ENCODE results near the gene UBE2E1.
"Not testable (repeated sequence)": the region's sequence is repeated elsewhere in the genome, so short reads cannot be mapped to it uniquely, and the experiment has no call there.

Gene UBE2E1

GRCh38 chr3:23916152-23916885 is 110.6 kb downstream of the UBE2E1 start:
- H3K4me3 ChIP-seq: peak overlapping the region; percentile 72 to 75
- TF ChIP-seq CTCF (IDR thresholded peaks at IDR 0.05): no peak
- intact Hi-C loops (cut with DNase I; ENCODE audit: low total_unique reads): loop anchor here (2.0 kb wide), 1 partner anchor 28 kb away; the partner anchor contains the start of gene NR1D2
- H3K4me1 ChIP-seq: peaks cover 0 to 45% (median 19%) of the 10 kb centered on the region in 4 donors
- H3K27ac ChIP-seq: peak overlapping the region; percentile 82 to 89
- H3K36me3 ChIP-seq: peaks cover 13 to 27% (median 24%) of the 10 kb centered on the region in 3 donors
- no peaks in the 10 kb centered on the region for H3K9me3 ChIP-seq
- DNase-seq: peak in 1 of 2 donors; percentile 23
- H3K27me3 ChIP-seq: no peaks in the 10 kb centered on the region

- peak; percentile 62 to 93 for TF ChIP-seq CTCF (IDR thresholded peaks at IDR 0.05)
- DNase-seq: peak; percentile 97 to 98
- H3K4me1 ChIP-seq: peaks cover 0 to 45% (median 19%) of the 10 kb centered on the region in 4 donors
- peaks cover 21 to 32% (median 27%) of the 10 kb centered on the region in 3 donors for H3K36me3 ChIP-seq
- peak within 1 kb of the TSS; percentile 72 to 75 for H3K4me3 ChIP-seq
- H3K9me3 ChIP-seq: no peaks in the 10 kb centered on the region
- H3K27me3 ChIP-seq: no peaks in the 10 kb centered on the region
- intact Hi-C loops (cut with DNase I; ENCODE audit: low total_unique reads): loop anchor here (2.0 kb wide), 1 partner anchor 28 kb away; the partner anchor contains the start of gene NR1D2
- H3K27ac ChIP-seq: peak within 1 kb of the TSS; percentile 82 to 89
Measured at GRCh38 chr3:23916886-23917678, 111.3 kb downstream of the UBE2E1 start, which contains the start of the genes NKIRAS1 and RPL15. Gene NKIRAS1 (minus strand): TSS chr3:23916990. CDS start chr3:23910904, 6,086 bp downstream. Gene RPL15 (plus strand): TSS chr3:23917132. CDS start chr3:23917860, 728 bp downstream.

- H3K27ac ChIP-seq: peak overlapping the region; percentile 82 to 89
- H3K9me3 ChIP-seq, H3K27me3 ChIP-seq: not testable (repeated sequence)
- H3K4me1 ChIP-seq: peaks cover 0 to 45% (median 19%) of the 10 kb centered on the region in 4 donors
- intact Hi-C loops (cut with DNase I; ENCODE audit: low total_unique reads): loop anchor here (2.0 kb wide), 1 partner anchor 27 kb away; the partner anchor contains the start of gene NR1D2
- peaks cover 21 to 39% (median 34%) of the 10 kb centered on the region in 3 donors for H3K36me3 ChIP-seq
- peak in 1 of 2 donors; percentile 70 for DNase-seq
- H3K4me3 ChIP-seq: peak overlapping the region; percentile 72 to 75
Measured at GRCh38 chr3:23917679-23918303, 112.0 kb downstream of the UBE2E1 start.

- H3K9me3 ChIP-seq; H3K27me3 ChIP-seq; intact Hi-C loops (cut with DNase I; ENCODE audit: low total_unique reads); DNase-seq: not testable (repeated sequence)
- Histone ChIP-seq H3K4me1 (peaks cover 0 to 45% (median 19%) of the 10 kb centered on the region in 4 donors), H3K4me3 (peak overlapping the region; percentile 72 to 75), H3K27ac (peak overlapping the region; percentile 82 to 89), H3K36me3 (peaks cover 21 to 41% (median 34%) of the 10 kb centered on the region in 3 donors)
Measured at GRCh38 chr3:23918331-23918730, 112.6 kb downstream of the UBE2E1 start.

GRCh38 chr3:23919628-23920027 is 113.9 kb downstream of the UBE2E1 start:
- no peak for TF ChIP-seq CTCF (IDR thresholded peaks at IDR 0.05)
- no peak for DNase-seq
- Histone ChIP-seq H3K4me3 (no peak overlapping the region), H3K27me3 (no peaks in the 10 kb centered on the region), H3K27ac (no peak overlapping the region), H3K9me3 (no peaks in the 10 kb centered on the region), H3K36me3 (peaks cover 21 to 41% (median 34%) of the 10 kb centered on the region in 3 donors), H3K4me1 (peaks cover 0 to 38% (median 18%) of the 10 kb centered on the region in 4 donors)
- intact Hi-C loops (cut with DNase I; ENCODE audit: low total_unique reads): no loop called here

- intact Hi-C loops (cut with DNase I; ENCODE audit: low total_unique reads): no loop called here
- no peak overlapping the region for H3K4me3 ChIP-seq
- no peak for DNase-seq
- peaks cover 0 to 33% (median 13%) of the 10 kb centered on the region in 4 donors for H3K4me1 ChIP-seq
- no peaks in the 10 kb centered on the region for H3K27me3 ChIP-seq
- no peaks in the 10 kb centered on the region for H3K9me3 ChIP-seq
- no peak for TF ChIP-seq CTCF (IDR thresholded peaks at IDR 0.05)
- no peak overlapping the region for H3K27ac ChIP-seq
- peaks cover 21 to 41% (median 34%) of the 10 kb centered on the region in 3 donors for H3K36me3 ChIP-seq
Measured at GRCh38 chr3:23920151-23920655, 114.4 kb downstream of the UBE2E1 start.
